Measurements from ENCODE around the gene STRIP2. TPM values are rescaled to one million over a fixed set of nuclear protein-coding genes. Genes with fewer than 3 reads are reported as not detected.
"Not testable (repeated sequence)": the region's sequence is repeated elsewhere in the genome, so short reads cannot be mapped to it uniquely, and the experiment has no call there.

STRIP2 gene
- total and polyA plus RNA-seq, 2 experiments from 2014 or later: 0.83 to 1.1 TPM

- H4K20me1 ChIP-seq (ENCODE audit: insufficient read depth, poor library complexity, severe bottlenecking): no peaks in the 10 kb centered on the region
- no peak for DNase-seq (ENCODE audit: low spot score)
- H3K9me3 ChIP-seq (ENCODE audit: low read depth): no peaks in the 10 kb centered on the region
- no peaks in the 10 kb centered on the region for H3K9me2 ChIP-seq (replicated peaks; ENCODE audit: insufficient read depth)
- H2AFZ ChIP-seq: no peak overlapping the region
- H3K27me3 ChIP-seq: no peaks in the 10 kb centered on the region
- no peak for TF ChIP-seq EZH2phosphoT487 (IDR thresholded peaks at IDR 0.05; ENCODE audit: low read depth, severe bottlenecking, unreplicated experiment)
- TF ChIP-seq EZH2 (IDR thresholded peaks at IDR 0.05; ENCODE audit: borderline replicate concordance): no peak
- no peak for TF ChIP-seq CTCF (IDR thresholded peaks at IDR 0.05; ENCODE audit: poor library complexity)
- no peak overlapping the region for H3K27ac ChIP-seq
- H3K4me2 ChIP-seq: no peak overlapping the region
- H3K4me3 ChIP-seq: no peak overlapping the region
- H3K4me1 ChIP-seq (ENCODE audit: insufficient read depth): no peaks in the 10 kb centered on the region
- H3K79me2 ChIP-seq: no peaks in the 10 kb centered on the region
- no peaks in the 10 kb centered on the region for H3K36me3 ChIP-seq (replicated peaks; ENCODE audit: insufficient read depth, low read depth)
Measured at GRCh38 chr7:129471402-129471827, 37.2 kb downstream of the STRIP2 start.

GRCh38 chr7:129475931-129476330 is 41.7 kb downstream of the STRIP2 start:
- not testable (repeated sequence) for H3K4me3 ChIP-seq; H3K27me3 ChIP-seq; H3K79me2 ChIP-seq; H4K20me1 ChIP-seq (ENCODE audit: insufficient read depth, poor library complexity, severe bottlenecking); H3K27ac ChIP-seq; H3K4me2 ChIP-seq; H3K9me2 ChIP-seq (replicated peaks; ENCODE audit: insufficient read depth); H3K9me3 ChIP-seq (ENCODE audit: low read depth); H2AFZ ChIP-seq; H3K36me3 ChIP-seq (replicated peaks; ENCODE audit: insufficient read depth, low read depth); H3K4me1 ChIP-seq (ENCODE audit: insufficient read depth); DNase-seq (ENCODE audit: low spot score)
- 95% methylated on average over 6 of the region's 27 CpGs for WGBS (ENCODE audit: low lambda C conversion rate, missing lambda C conversion rate)

- DNase-seq (ENCODE audit: low spot score); H3K9me3 ChIP-seq (ENCODE audit: low read depth); H2AFZ ChIP-seq; H3K79me2 ChIP-seq; H3K4me3 ChIP-seq; H3K4me2 ChIP-seq; H3K9me2 ChIP-seq (replicated peaks; ENCODE audit: insufficient read depth); H3K27ac ChIP-seq; H4K20me1 ChIP-seq (ENCODE audit: insufficient read depth, poor library complexity, severe bottlenecking); H3K36me3 ChIP-seq (replicated peaks; ENCODE audit: insufficient read depth, low read depth); H3K4me1 ChIP-seq (ENCODE audit: insufficient read depth); H3K27me3 ChIP-seq: not testable (repeated sequence)
- WGBS (ENCODE audit: low lambda C conversion rate, missing lambda C conversion rate): 95% methylated on average over 19 of the region's 27 CpGs
Measured at GRCh38 chr7:129476398-129476797, 42.2 kb downstream of the STRIP2 start.

- Histone ChIP-seq H3K4me1 (ENCODE audit: insufficient read depth) (no peaks in the 10 kb centered on the region), H2AFZ (no peak overlapping the region), H3K9me3 (ENCODE audit: low read depth) (no peaks in the 10 kb centered on the region), H3K4me2 (no peak overlapping the region), H3K79me2 (no peaks in the 10 kb centered on the region), H4K20me1 (ENCODE audit: insufficient read depth, poor library complexity, severe bottlenecking) (no peaks in the 10 kb centered on the region), H3K36me3 (replicated peaks; ENCODE audit: insufficient read depth, low read depth) (no peaks in the 10 kb centered on the region), H3K27ac (no peak overlapping the region), H3K4me3 (no peak overlapping the region), H3K9me2 (replicated peaks; ENCODE audit: insufficient read depth) (no peaks in the 10 kb centered on the region), H3K27me3 (no peaks in the 10 kb centered on the region)
- DNase-seq (ENCODE audit: low spot score): no peak
- TF ChIP-seq EZH2 (IDR thresholded peaks at IDR 0.05; ENCODE audit: borderline replicate concordance) (no peak), CTCF (IDR thresholded peaks at IDR 0.05; ENCODE audit: poor library complexity) (no peak), EZH2phosphoT487 (IDR thresholded peaks at IDR 0.05; ENCODE audit: low read depth, severe bottlenecking, unreplicated experiment) (no peak)
- 87% methylated on average over 1 of the region's 1 CpG for WGBS (ENCODE audit: low lambda C conversion rate, missing lambda C conversion rate)
Measured at GRCh38 chr7:129479831-129480230, 45.6 kb downstream of the STRIP2 start.
